K562 (cell line): ENCODE results near the gene TMEM143. TPM values are rescaled to one million over a fixed set of nuclear protein-coding genes. Genes with fewer than 3 reads are reported as not detected.

ENCODE experiments used
- ASH1L ChIP-seq: fragments of 450-650 bp; IDR thresholded peaks from 2 replicates; pipeline ENCODE4 v1.6.1; 2018; ENCODE audit warnings: borderline replicate concordance, mild to moderate bottlenecking, low read depth; ENCODE audit not compliant: partially characterized antibody
- BRD9 ChIP-seq: fragments of 450-650 bp; IDR thresholded peaks from 2 replicates; pipeline ENCODE4 v1.6.1; 2018; ENCODE audit warnings: low read depth; ENCODE audit not compliant: partially characterized antibody
- CBX2 ChIP-seq: fragments of 200-600 bp; sonication (generic); IDR thresholded peaks from one replicate; pipeline ENCODE4 v1.6.1; 2012; ENCODE audit warnings: mild to moderate bottlenecking, low read length, inconsistent platforms; ENCODE audit not compliant: insufficient read depth, poor library complexity, severe bottlenecking
- HIVEP1 ChIP-seq: fragments of 250-450 bp; sonication (Bioruptor Pico); IDR thresholded peaks from 2 replicates; pipeline ENCODE4 v1.4.0; 2020; ENCODE audit warnings: mild to moderate bottlenecking
- MAX ChIP-seq: sonication (generic); formaldehyde crosslinking; IDR thresholded peaks from 2 replicates; pipeline ENCODE4 v1.9.0; 2022; ENCODE audit warnings: mild to moderate bottlenecking, missing genetic modification reagents
- MYNN ChIP-seq, 2 experiments: sonication (generic); formaldehyde crosslinking in 1 of 2; IDR thresholded peaks; 2 replicates each; pipeline versions ENCODE4 v1.5.0 to v1.6.1; 2016 to 2020; ENCODE audit warnings: antibody characterized with exemption in 1 of 2, missing genetic modification reagents in 1 of 2
- NFATC3 ChIP-seq: fragments of 450-650 bp; IDR thresholded peaks from 2 replicates; pipeline ENCODE4 v1.6.1; 2017; ENCODE audit warnings: mild to moderate bottlenecking
- SMC3 ChIP-seq: conservative IDR thresholded peaks from 2 replicates; pipeline ENCODE4 v1.6.1; 2011; ENCODE audit warnings: low read depth, low read length, improper control_type of control experiment; ENCODE audit not compliant: insufficient read depth
- SP1 ChIP-seq: sonication (generic); formaldehyde crosslinking; IDR thresholded peaks from 2 replicates; pipeline ENCODE4 v1.8.1; 2022; ENCODE audit warnings: mild to moderate bottlenecking, missing genetic modification reagents
- polyA plus RNA-seq, 8 experiments: library from polyadenylated mRNA; depleted of rRNA in 4 of 8; stranded (reverse) in 5 of 8; unstranded in 3 of 8; fragments of >200 nt; fragmentation: Nextera tagmentation in 2 of 8; fragmentation: Illumina TruSeq in 1 of 8; extraction: Ambion mirVana in 2 of 8; extraction: Trizol in 1 of 8; gene quantifications; 2 replicates each; pipeline versions ENCODE4 v1.2.1 to v1.2.3, GENCODE V29; 2011 to 2014; ENCODE audit warnings: inconsistent platforms in 1 of 8, missing spikeins in 1 of 8
- total RNA-seq, 7 experiments: library from RNA; depleted of rRNA in 6 of 7; stranded (reverse); fragments of >200 nt in 6 of 7; fragmentation: Illumina TruSeq in 2 of 7; extraction: Trizol in 2 of 7; gene quantifications; 2 replicates each; pipeline versions ENCODE4 v1.2.1 to v1.2.3, GENCODE V29; 2011 to 2021; ENCODE audit warnings: low replicate concordance in 1 of 7
- TF ChIP-seq, protein P1 (sequence below): fragments of 200-600 bp; sonication (generic); IDR thresholded peaks from one replicate; pipeline ENCODE4 v1.6.1; 2012; ENCODE audit warnings: mild to moderate bottlenecking, low read depth, low read length, inconsistent platforms
- TF ChIP-seq, protein P2 (sequence below): sonication (generic); formaldehyde crosslinking; IDR thresholded peaks from 2 replicates; pipeline ENCODE4 v1.4.0; 2020; ENCODE audit warnings: mild to moderate bottlenecking, missing genetic modification reagents
- TF ChIP-seq, protein P3 (sequence below): fragments of 250-450 bp; sonication (Bioruptor Pico); IDR thresholded peaks from 2 replicates; pipeline ENCODE4 v1.5.0; 2021

TMEM143 gene
- total and polyA plus RNA-seq, 9 of the 15 experiments (the other 6 are each of a cell fraction or from before 2014, with no cell fraction given), result 0.66 to 8.8 (median 4.3) TPM

DNA sequence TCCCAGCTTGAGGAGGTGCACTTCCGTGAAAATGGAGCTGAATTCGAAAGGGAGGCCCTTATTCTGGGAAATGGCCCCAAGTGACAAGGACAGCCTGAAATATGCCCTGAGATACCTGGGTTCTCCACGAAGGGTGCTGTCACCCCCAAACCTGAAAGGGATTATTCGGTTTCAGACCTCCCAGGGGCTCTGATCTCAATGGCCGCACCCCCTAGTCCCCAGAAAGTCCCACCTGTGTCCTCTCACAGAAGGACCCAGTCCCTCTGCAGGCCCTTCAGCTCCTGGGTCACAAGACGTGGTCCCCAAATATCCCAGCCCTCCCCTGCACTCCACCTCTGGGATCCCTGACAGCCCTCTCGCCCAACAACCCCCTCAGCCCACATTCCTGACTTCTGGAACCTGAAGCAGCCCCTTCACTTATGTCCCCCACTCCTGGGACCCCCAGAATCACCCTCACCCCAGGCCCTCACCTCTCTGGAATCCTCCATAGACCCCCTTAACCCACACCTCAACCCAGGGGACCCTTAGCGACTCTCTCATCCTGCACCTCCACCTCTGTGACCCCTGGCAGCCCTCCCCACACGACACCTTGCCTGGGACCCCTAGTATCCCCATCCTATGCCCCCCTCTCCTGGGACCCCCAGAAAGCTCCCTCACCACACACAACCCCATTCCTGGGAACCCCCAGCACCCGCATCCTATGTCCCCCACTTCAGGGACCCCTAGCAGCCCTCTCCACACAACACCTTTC lies 1.0 kb upstream of the TMEM143 start (continued):
- TF ChIP-seq MYNN (IDR thresholded peaks at IDR 0.05), result no peak
- TF ChIP-seq MYNN (CRISPR knock-in tag; IDR thresholded peaks at IDR 0.05), result no peak
- peak; percentile 37 for TF ChIP-seq BRD9
- TF ChIP-seq, protein P1, sequence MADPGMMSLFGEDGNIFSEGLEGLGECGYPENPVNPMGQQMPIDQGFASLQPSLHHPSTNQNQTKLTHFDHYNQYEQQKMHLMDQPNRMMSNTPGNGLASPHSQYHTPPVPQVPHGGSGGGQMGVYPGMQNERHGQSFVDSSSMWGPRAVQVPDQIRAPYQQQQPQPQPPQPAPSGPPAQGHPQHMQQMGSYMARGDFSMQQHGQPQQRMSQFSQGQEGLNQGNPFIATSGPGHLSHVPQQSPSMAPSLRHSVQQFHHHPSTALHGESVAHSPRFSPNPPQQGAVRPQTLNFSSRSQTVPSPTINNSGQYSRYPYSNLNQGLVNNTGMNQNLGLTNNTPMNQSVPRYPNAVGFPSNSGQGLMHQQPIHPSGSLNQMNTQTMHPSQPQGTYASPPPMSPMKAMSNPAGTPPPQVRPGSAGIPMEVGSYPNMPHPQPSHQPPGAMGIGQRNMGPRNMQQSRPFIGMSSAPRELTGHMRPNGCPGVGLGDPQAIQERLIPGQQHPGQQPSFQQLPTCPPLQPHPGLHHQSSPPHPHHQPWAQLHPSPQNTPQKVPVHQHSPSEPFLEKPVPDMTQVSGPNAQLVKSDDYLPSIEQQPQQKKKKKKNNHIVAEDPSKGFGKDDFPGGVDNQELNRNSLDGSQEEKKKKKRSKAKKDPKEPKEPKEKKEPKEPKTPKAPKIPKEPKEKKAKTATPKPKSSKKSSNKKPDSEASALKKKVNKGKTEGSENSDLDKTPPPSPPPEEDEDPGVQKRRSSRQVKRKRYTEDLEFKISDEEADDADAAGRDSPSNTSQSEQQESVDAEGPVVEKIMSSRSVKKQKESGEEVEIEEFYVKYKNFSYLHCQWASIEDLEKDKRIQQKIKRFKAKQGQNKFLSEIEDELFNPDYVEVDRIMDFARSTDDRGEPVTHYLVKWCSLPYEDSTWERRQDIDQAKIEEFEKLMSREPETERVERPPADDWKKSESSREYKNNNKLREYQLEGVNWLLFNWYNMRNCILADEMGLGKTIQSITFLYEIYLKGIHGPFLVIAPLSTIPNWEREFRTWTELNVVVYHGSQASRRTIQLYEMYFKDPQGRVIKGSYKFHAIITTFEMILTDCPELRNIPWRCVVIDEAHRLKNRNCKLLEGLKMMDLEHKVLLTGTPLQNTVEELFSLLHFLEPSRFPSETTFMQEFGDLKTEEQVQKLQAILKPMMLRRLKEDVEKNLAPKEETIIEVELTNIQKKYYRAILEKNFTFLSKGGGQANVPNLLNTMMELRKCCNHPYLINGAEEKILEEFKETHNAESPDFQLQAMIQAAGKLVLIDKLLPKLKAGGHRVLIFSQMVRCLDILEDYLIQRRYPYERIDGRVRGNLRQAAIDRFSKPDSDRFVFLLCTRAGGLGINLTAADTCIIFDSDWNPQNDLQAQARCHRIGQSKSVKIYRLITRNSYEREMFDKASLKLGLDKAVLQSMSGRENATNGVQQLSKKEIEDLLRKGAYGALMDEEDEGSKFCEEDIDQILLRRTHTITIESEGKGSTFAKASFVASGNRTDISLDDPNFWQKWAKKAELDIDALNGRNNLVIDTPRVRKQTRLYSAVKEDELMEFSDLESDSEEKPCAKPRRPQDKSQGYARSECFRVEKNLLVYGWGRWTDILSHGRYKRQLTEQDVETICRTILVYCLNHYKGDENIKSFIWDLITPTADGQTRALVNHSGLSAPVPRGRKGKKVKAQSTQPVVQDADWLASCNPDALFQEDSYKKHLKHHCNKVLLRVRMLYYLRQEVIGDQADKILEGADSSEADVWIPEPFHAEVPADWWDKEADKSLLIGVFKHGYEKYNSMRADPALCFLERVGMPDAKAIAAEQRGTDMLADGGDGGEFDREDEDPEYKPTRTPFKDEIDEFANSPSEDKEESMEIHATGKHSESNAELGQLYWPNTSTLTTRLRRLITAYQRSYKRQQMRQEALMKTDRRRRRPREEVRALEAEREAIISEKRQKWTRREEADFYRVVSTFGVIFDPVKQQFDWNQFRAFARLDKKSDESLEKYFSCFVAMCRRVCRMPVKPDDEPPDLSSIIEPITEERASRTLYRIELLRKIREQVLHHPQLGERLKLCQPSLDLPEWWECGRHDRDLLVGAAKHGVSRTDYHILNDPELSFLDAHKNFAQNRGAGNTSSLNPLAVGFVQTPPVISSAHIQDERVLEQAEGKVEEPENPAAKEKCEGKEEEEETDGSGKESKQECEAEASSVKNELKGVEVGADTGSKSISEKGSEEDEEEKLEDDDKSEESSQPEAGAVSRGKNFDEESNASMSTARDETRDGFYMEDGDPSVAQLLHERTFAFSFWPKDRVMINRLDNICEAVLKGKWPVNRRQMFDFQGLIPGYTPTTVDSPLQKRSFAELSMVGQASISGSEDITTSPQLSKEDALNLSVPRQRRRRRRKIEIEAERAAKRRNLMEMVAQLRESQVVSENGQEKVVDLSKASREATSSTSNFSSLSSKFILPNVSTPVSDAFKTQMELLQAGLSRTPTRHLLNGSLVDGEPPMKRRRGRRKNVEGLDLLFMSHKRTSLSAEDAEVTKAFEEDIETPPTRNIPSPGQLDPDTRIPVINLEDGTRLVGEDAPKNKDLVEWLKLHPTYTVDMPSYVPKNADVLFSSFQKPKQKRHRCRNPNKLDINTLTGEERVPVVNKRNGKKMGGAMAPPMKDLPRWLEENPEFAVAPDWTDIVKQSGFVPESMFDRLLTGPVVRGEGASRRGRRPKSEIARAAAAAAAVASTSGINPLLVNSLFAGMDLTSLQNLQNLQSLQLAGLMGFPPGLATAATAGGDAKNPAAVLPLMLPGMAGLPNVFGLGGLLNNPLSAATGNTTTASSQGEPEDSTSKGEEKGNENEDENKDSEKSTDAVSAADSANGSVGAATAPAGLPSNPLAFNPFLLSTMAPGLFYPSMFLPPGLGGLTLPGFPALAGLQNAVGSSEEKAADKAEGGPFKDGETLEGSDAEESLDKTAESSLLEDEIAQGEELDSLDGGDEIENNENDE, result no peak
- no peak for TF ChIP-seq MAX (CRISPR knock-in tag)
- TF ChIP-seq, protein P2, sequence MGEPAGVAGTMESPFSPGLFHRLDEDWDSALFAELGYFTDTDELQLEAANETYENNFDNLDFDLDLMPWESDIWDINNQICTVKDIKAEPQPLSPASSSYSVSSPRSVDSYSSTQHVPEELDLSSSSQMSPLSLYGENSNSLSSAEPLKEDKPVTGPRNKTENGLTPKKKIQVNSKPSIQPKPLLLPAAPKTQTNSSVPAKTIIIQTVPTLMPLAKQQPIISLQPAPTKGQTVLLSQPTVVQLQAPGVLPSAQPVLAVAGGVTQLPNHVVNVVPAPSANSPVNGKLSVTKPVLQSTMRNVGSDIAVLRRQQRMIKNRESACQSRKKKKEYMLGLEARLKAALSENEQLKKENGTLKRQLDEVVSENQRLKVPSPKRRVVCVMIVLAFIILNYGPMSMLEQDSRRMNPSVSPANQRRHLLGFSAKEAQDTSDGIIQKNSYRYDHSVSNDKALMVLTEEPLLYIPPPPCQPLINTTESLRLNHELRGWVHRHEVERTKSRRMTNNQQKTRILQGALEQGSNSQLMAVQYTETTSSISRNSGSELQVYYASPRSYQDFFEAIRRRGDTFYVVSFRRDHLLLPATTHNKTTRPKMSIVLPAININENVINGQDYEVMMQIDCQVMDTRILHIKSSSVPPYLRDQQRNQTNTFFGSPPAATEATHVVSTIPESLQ (CRISPR knock-in tag), result no peak
- TF ChIP-seq CBX2, result no peak
- no peak for TF ChIP-seq SMC3
- no peak for TF ChIP-seq SP1 (CRISPR knock-in tag)
- TF ChIP-seq ASH1L, result no peak
- TF ChIP-seq, protein P3, sequence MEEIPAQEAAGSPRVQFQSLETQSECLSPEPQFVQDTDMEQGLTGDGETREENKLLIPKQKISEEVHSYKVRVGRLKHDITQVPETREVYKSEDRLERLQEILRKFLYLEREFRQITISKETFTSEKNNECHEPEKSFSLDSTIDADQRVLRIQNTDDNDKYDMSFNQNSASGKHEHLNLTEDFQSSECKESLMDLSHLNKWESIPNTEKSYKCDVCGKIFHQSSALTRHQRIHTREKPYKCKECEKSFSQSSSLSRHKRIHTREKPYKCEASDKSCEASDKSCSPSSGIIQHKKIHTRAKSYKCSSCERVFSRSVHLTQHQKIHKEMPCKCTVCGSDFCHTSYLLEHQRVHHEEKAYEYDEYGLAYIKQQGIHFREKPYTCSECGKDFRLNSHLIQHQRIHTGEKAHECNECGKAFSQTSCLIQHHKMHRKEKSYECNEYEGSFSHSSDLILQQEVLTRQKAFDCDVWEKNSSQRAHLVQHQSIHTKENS, result no peak
- no peak for TF ChIP-seq HIVEP1
- no peak for TF ChIP-seq NFATC3
